Measurements from ENCODE around the gene GRIK4.
A peak's percentile ranks its signal among the peaks of the same experiment; 100 is the strongest.
"Not testable (repeated sequence)": the region's sequence is repeated elsewhere in the genome, so short reads cannot be mapped to it uniquely, and the experiment has no call there.

Gene GRIK4

DNA sequence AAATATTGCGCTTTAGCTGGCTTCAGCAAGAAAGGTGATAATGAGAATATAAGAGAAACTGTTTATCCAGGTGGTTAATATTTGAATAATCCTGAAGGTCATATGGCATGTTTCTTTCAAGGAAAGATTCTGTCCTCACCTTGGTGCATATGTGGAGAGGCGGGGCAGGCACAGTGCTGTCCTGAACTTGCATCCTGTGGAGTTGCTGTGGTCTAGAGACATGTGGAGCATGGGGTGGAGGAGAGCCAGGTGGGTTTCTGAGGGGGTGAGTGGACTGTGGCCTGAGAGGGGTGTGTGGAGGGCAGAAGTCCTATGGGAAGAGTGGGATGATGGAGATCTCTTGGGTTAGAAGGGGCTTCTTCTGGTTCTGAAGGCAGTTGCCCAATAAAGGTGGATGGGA is 65.5 kb downstream of the GRIK4 start:
- no peak for DNase-seq

DNA sequence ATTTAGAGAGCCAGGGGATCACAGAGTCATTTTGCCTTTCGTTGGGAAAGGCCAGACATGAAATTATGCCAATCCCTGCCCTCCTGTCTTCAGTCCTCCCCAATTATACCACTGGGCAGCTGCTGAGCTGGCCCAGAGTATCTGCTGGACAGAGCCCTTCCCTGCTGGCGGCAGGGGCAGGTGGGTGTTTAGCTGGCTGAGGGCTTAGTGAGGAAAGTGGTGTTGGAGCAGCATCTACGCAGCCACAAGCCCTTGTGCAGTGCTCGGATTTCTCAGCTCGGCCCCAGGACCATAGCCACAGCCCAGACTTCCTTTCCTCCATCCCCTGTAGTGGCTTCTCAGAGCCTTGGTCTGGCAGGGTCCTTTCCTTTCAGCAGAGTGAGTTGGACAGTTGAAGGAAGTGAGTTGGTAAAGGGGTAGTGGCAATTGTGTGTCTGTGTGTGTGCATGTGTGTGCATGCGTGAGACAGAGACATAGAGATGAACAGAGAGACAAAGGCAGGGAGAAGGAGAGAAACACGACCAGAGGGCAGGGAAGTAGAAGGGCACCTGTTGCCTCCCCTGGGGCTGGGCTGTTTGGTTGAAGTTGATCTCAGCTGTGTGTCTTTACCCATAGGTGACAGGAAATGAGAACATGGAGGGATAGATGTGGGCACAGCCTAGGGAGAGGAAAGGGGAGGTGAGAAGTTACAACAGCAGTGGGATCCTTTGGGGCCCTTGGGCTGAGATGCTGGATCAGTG is 66.2 kb downstream of the GRIK4 start:
- no peak for DNase-seq

DNA sequence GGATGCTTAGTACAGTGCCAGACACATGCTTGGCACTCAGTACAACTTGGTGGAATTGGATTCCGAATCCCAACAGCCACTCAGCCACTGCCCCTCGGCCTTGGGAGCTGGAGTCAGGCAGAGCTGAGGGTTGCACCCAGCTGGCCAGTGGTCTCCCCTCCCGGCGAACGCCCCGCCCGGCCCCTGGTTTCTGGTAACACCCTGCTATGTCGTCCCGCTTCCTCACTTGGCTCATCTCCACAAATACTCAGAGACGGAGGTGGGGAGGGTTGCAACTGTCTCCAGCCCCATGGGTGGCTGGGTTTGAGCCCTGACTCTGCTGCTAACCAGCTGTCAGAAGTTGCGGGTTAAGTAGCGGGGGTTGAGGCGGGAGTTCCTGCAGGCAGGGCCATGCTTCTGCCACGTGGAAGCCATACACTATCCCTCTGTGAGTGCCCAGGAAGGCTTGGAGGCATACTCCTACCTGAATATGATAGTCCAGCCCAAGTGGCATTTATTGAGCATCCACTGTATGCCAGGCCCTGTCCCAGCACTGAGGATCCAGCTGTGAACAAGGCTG is 67.1 kb downstream of the GRIK4 start:
- no peak for DNase-seq

DNA sequence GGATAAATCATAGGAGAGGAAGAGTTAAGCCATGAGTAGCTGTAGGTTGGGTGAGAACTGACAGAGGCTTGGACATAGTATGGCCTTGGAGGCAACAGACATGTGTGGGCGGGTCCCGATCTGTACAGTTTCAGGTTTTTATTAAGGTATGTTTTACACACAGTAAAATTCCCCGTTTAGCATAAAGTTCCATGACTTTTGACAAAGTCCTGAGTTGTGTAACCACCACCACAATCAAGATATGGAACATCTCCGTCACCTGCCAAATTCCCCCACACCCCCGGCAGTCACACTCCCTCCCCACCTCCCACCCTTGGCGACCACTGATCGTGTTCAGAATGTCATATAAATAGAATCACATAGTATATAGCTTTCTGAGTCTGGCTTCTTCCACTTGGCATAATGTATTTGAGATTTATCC is 68.1 kb downstream of the GRIK4 start:
- DNase-seq = no peak

DNA sequence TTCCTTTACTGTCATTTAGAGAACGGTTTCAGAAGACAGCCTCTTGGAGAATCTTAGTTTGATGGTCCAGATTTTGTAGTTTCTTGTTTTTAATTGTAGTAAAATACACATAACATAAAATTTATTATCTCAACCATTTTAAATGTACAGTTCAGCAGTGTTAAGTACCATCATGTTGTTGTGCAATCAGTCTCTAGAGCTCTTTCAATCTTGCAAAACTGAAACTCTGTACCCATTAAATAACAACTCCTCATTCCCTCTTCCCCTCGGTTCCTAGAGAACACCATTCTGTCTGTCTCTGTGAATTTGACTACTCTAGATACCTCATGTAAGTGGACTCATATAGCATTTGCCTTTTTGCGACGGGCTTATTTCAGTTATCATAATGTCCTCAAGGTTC is 69.8 kb downstream of the GRIK4 start:
- DNase-seq = no peak

DNA sequence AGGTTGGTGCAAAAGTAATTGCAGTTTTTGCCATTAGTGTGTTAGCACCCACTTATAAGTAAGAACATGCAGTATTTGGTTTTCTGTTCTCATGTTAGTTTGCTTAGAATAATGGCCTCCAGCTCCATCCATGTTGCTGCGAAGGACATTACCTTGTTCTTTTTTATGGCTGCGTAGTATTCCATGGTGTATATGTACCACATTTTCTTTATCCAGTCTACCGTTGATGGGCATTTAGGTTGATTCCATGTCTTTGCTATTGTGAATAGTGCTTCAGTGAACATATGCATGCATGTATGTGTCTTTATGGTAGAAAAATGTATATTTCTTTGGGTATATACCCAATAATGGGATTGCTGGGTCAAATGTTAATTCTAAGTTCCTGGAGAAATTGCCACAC is 71.0 kb downstream of the GRIK4 start:
- DNase-seq = not testable (repeated sequence)

DNA sequence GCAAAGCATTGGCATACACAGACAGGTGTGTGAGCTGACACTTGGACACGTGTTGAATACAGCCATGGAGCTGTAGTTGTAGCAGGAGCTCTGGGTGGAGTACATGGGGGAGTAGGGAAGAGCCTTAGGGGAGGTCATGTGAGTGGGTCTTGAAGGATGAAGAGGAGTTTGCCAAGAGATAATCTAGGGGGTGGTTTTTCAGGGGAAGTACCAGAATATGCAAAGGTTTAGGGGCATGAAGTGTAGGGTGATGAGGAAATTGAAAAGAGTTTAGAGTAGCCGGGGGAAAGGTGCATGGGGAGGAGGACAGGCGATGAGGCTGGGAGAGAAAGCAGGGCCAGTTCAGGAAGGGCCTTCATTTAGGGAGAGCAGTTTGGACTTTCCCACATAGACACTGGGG is 74.5 kb downstream of the GRIK4 start:
- no peak for DNase-seq

DNA sequence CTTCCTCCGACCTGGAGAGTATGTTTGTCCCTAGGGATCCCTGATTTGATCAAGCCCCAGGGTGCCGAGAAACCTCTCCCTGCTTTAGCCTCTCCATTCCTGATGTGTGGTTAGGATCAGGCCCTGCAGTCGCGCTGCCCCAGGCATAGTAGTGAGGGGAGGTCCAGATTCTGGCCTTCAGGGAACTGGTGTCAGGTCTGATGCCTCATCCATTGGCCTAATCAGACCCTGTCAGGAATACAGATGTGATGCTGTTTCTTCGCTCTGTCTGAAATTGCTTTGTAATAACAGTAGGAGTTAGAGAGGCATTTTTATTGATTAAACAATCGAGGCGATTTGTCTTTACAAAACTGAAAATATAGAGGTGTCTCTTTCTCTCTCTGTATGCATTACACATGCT is 75.2 kb downstream of the GRIK4 start:
- no peak for DNase-seq

DNA sequence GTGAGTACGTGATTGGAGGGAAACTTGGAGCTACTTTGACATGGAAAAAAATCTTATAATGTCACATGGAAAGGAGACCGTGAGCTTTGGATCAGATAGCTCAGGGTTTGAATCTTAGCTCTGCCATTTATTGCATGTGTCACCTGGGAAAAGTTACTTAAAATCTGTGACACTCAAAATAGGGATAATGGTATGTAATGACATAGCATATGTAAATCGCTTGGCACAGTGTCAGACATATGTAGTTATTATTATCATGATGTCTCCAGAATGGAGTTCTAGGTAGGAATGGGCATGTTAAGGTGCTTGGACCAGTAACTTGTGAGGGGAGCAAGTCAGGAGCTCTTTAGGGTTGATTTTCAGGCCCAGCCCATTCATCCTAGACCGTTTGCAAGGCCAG is 75.8 kb downstream of the GRIK4 start:
- no peak for DNase-seq

DNA sequence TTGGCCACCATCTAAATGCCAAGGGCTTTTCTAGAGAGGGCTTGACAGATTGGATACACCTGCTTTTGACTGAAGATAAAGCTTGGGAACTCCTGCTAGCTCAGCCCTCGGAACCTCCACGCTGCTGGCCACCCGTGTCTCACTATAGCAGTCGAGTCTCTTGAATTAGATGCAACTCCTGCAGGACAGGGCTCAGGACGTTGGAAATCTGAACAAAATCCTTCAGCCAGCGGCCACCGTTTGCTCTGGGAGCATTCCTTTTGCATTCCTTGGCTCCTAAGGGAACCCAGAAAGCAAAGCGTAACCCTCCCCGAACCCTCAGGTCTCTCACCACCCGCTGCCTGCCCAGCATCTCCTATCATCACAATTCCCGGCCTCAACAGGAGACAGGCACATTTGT is 77.8 kb downstream of the GRIK4 start:
- DNase-seq = no peak

DNA sequence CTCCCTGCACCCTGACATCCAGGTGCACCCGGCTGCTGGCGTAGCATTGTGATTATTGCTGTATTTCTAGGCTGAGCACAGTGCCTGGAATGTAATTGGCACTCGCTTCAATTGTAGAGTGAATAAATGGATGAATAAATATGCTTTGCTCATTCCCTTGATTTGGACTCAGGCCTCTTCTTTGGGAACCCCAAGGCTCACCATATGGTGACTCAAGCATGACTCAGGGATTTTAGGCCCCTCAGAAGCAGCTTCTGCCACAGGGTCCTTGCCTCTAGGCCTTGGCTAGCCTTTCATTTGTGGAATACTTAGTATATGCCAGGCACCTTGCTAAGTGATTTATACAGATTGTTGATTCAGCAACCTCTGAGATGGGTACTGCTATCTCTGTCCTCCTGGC is 78.9 kb downstream of the GRIK4 start:
- no peak for DNase-seq

DNA sequence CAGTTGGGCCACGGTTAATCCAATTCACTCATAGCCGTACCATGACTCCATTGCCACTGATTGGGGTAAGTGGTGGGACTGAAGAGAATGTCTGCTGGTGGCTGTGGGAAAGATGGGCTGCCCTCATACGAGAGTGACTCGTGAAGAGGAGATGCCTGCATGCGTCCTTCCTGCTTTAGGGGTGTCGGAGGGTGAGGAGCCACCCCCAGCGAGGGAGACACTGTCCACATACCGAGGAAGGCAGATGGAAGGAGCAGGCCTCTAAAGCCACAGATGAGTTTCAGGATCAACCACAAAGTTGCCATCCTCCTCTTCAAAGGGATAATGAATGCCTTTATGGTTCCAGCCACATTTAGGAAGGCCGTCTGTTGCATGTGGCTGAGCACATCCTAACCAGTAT is 83.2 kb downstream of the GRIK4 start:
- DNase-seq = no peak

DNA sequence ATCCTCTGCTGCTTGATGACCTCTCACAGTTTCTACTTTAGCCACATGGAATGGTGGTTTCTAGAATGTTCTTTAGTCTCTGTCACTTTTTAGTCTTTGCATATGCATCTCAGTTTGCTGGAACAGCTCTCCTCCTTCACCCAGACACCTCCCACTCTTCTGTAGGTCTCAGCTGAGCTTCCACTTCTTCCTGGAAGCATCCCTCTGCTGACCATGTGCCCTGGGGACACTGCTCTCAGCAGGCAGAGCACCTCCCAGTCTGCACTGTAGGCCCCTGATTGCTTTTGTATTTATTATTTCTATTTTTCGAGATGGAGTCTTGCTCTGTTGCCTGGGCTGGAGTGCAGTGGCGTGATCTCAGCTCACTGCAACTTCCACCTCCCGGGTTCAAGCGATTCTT is 84.0 kb downstream of the GRIK4 start:
- DNase-seq = no peak

DNA sequence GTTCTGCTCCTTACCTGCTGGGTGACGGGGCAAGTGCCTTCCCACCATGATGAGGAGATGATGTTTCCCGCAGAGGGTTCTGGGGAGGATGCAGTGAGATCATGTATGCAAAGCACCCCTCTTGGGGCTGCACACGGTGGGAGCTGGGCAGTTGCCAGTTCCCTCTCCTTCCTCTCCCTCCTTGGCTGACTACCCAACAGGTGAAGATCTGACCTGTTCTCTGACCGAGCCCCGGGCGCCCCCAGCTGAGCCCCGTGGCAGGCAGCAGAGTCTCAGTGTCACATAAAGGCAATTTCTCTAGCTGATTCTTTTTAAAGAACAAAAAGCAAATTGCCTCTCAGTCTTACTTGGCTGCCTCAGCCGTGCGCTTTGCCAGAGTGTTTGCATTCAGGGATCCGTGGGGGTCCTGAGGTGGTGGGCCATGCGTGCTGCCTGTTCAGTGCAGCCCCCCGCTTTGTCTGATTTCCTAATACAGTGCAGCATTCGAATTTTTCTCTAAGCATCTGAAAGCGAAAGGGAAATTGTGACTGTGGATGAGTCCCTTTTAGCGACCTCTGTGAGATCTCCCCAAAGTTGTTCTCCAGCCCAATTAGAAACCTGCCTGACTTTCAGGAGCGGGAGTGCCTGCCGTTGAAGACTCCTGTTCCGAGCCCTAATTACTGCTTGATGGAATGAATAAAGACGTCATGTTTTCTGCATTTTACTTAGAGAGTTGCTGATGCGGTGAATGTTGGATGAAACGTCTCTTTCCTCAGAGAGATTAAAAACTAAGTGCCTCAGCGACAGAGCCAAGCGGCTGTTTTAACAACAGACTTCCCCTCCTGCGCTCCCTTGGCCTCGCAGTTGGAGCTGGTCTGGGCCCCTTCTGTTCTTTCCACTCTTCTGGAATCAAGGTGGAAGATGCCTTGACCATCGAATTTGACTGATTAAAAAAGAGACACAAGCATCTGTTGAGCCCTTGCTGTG is 86.0 kb downstream of the GRIK4 start:
- no peak for DNase-seq

DNA sequence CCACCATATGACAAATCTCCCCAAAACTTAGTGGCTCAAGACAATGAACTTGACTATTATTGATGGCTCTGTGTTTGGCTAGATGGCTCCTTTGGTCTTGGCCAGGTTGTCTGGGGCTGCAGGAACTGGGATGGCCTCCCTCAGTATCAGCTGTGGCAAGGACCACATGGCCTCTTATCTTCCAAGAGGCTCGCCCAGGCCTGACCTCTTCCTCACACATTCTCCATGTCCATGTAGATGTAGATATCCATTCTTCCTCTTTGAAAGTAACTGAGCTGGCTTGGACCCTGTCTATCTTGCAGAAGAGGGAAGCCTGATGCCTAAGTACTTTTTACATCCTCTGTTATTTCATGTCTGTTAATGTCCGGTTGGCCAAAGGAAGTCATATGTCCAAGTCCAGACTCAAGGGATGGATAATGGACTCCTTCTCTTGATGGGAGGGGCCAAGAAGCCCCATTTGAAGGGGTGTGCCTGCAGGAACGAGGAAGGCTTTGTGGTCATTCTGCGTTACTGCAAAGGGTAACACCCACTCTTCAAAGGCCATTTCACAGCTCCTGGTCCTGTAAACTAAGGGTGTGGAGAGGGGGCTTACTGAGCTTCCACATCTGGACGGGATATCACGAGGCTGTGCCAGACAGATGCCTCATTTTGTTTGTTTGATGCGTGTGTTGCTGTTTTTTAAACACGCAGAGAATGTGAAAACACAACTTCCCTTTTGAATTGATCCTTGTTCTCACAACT is 87.1 kb downstream of the GRIK4 start:
- DNase-seq = peak; percentile 53

DNA sequence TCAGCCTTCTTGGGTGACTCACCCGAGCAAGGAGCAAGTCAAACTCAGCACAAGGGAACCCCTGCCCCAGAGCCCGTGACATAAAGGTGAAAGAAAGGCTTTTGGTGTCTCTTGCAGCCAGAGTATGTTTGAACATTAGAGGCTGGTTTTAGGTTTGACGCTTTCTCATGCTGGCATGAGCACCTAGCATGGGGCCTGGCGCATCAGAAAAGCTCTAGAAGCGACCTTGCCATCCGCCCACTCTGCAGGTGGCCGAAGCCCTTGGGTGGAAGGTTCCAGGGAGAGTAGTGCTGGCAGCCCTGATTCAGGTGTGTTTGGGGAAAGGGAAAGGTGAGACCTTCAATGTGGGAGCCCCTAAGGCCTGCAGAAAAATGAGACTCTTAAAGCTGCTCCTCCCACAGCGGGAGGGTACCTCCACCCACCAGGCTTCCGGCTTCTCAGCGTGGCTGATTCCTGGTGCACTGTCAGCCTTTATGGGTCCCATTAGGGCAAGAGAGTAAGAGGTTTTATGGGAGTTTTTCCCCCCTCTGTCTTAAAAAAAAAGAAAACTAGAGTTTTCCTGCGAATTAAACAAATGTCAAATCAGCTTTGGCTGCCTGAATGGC is 88.4 kb downstream of the GRIK4 start:
- no peak for DNase-seq

DNA sequence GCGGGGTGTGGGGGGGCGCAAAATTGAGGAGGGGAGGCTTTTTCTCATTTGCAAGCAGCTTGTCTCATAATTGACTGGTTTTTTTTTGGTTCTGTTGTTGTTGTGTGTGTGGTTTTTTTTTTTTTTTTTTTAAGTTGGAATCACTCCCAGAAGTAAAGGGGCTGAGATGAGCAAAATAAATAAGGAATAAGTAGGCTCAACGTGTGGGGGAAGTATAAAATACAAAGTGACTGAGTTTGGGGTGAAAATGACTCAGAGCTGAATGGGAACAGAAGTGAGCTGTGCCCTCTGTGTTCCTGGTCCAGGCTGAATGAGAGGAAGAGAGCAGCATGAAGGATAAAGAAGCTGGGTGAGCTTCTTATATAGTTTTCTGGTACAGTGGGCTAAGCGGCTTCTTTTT is 90.0 kb downstream of the GRIK4 start:
- DNase-seq = no peak

DNA sequence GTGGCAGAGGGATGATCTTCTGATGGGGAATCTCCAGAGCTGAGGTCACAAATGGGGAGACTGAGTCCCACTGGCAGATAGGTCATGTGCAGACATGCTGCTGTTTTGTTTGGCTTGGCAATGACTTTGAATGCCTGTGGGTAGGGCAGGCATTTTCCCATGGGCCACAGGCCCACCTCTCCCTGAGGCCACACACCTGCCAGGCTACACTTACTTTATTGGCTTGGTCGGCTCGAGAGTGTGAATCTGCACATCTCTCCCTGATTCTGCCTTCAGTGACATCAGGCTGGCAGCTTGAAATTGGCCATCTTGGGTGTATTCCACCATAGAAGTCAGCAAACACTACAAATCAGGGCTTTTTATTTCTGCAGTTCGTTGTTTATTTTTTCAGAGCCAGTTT is 91.5 kb downstream of the GRIK4 start:
- DNase-seq = no peak

DNA sequence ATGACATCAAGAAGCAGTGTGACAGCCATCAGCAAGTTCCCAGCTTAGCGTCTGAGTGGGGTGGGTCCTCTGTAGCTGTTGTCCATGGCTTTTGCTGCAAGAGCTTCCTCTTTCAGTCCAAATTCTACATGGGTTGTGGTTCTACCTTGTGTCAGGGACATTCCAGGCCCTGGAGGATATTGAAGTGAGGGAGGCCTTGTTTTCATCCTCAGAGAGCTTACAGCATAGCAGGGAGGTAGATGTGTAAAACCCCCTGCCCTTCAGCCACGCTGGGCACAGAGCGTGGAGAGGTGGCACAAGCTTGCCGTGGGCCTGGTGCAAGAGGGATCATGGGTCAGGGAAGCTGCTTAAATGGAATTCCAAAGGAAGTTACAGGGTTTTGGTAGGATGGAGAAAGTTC is 93.9 kb downstream of the GRIK4 start:
- DNase-seq = no peak

DNA sequence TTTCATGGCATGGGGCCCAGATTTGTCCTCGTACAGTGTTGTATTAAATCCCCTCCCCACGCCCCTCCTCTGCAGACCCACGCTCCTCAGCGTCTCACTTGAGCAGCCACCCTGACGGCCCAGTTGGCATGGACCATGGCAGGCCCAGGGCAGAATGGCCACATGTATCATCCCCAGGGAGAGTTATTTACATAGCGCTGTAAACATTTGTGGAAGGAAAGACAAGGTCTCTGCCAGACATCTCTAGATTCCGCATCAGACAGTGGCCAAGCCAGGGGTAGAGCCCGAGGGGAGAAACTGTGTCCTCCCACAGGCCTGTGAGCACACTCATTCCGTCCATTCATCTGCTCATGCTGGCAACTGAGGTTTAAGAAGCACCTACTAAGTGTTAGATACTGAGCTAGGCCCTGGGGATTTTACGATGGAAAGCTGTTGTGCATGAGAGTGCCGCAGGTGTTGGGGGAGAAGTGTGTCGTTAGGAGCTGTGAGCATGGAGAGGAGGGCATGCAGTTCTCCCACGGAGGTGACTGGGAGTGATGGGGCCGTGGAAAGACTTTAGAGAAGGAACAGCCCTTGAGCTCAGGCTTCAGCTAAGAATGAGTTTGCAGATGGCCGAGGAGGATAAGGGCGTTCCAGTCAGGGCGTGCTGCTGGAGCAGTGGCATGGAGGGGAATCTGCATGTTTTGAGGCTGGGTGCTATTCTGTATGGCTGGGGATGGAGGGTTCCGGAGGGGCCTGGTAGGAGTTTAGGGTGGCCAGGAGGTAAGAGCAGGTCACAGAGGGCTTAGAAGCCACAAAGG is 94.9 kb downstream of the GRIK4 start:
- no peak for DNase-seq

DNA sequence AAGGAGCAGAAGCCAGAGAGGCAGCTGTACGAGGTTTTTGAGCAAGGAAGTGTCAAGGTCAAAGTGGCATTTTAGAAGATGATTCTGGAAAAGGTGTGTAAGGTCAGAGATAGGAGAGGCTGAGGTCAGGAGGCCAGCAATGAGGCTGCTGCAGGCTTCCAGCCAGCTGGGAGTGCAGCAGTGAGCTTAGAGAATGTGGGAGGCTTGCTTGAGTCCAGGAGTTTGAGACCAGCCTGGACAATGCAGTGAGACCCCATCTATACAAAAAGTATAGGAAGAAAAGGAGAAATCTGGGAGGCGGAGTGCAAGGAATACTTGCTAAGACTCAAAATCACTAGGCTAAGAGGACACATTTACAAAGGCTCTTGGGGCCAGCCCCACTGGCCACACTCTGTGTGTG is 96.5 kb downstream of the GRIK4 start:
- DNase-seq = no peak

DNA sequence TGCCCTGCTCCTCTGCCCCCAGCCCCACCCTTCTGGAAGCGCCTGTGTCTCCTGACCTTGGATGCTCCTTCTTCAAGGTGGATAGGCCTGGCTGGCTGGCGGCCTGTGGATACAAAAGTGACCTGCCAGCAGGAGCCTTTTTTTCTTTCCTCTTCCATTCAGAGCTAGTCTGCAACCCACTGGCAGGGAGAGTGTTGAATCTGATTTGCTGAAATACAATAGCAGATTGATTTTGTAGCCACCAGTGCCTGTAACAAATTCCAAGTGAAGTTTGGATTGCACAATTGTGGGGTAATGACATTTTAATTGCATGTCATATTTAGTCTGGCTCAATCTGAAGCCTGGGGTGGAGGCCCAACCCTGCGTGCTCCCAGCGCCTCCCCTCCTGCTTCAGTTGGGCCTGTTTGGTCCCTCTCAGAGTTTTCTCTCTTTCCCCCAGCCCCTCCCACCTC is 97.2 kb downstream of the GRIK4 start:
- DNase-seq = no peak
